H1 (cell line): ENCODE results near the gene TMEM79. TPM values are rescaled to one million over a fixed set of nuclear protein-coding genes. Genes with fewer than 3 reads are reported as not detected.

ENCODE experiments used
- CTCF ChIA-PET: fragments of 300-600 bp; sonication (Branson Sonifier 250); formaldehyde crosslinking; loops from one replicate; lab custom pipeline; 2021; ENCODE audit not compliant: partially characterized antibody; lab: Charles Lee
- POLR2A ChIA-PET: fragments of 300-600 bp; sonication (Branson Sonifier 250); formaldehyde crosslinking; loops from one replicate; lab custom pipeline; 2021; ENCODE audit warnings: inconsistent platforms; ENCODE audit not compliant: partially characterized antibody; lab: Charles Lee
- DNase-seq, 2 experiments: peaks; one replicate each; pipeline versions ENCODE4 v3.0.0 to v3.0.0-alpha.2; 2010 to 2022; ENCODE audit warnings: low spot score in 2 of 2, low read depth in 1 of 2, mixed read lengths in 1 of 2
- FAIRE-seq: peaks from 2 replicates; lab custom pipeline; 2011; peaks lifted over from hg19 to GRCh38; lab: Jason Lieb, UNC
- H2AFZ ChIP-seq: 2 replicates; pipeline ENCODE4 v1.8.1; 2012; ENCODE audit warnings: low read length, inconsistent platforms
- H2AK5ac ChIP-seq: 2 replicates; pipeline ENCODE4 v1.6.1; 2013; ENCODE audit warnings: low read depth, low read length
- H2BK120ac ChIP-seq: replicated peaks from 2 replicates; pipeline ENCODE3; 2013; ENCODE audit warnings: low read depth, low read length, inconsistent platforms
- H2BK12ac ChIP-seq: 2 replicates; pipeline ENCODE4 v1.6.1; 2013; ENCODE audit warnings: low read depth, low read length
- H2BK15ac ChIP-seq: 2 replicates; pipeline ENCODE4 v1.6.1; 2013; ENCODE audit warnings: low read length
- H2BK20ac ChIP-seq: 2 replicates; pipeline ENCODE4 v1.6.1; 2013; ENCODE audit warnings: low read length
- H2BK5ac ChIP-seq: 2 replicates; pipeline ENCODE4 v1.6.1; 2013; ENCODE audit warnings: low read depth, low read length
- H3K14ac ChIP-seq: 2 replicates; pipeline ENCODE4 v1.6.1; 2013; ENCODE audit warnings: inconsistent platforms; ENCODE audit not compliant: insufficient read length
- H3K18ac ChIP-seq: 2 replicates; pipeline ENCODE4 v1.6.1; 2013; ENCODE audit warnings: low read length; ENCODE audit errors: extremely low read depth
- H3K23ac ChIP-seq: 2 replicates; pipeline ENCODE4 v1.6.1; 2013; ENCODE audit warnings: inconsistent platforms; ENCODE audit not compliant: insufficient read length
- H3K23me2 ChIP-seq: 2 replicates; pipeline ENCODE4 v1.6.1; 2013; ENCODE audit warnings: low read depth, low read length
- H3K27ac ChIP-seq: 2 replicates; pipeline ENCODE4 v1.6.1; 2011; ENCODE audit warnings: low read depth, low read length, inconsistent platforms
- H3K27me3 ChIP-seq, 4 experiments: replicated peaks in 1 of 4; 1 replicate in 1 of 4; 2 replicates in 3 of 4; pipeline versions ENCODE4 v1.6.1 to v1.8.1; 2011 to 2013; ENCODE audit warnings: low read length in 3 of 4, mild to moderate bottlenecking in 3 of 4, inconsistent platforms in 2 of 4, mixed read lengths in 2 of 4, moderate library complexity in 1 of 4; ENCODE audit not compliant: control insufficient read depth in 3 of 4, insufficient read depth in 3 of 4; ENCODE audit errors: extremely low read depth in 1 of 4
- H3K36me3 ChIP-seq, 4 experiments: 2 replicates each; pipeline versions ENCODE4 v1.6.1 to v1.8.1; 2011 to 2013; ENCODE audit warnings: mild to moderate bottlenecking in 4 of 4, low read length in 3 of 4, moderate library complexity in 2 of 4, control low read depth in 1 of 4, inconsistent platforms in 1 of 4; ENCODE audit not compliant: insufficient read depth in 4 of 4, control insufficient read depth in 2 of 4
- H3K4ac ChIP-seq: replicated peaks from 2 replicates; pipeline ENCODE3; 2013; ENCODE audit warnings: low read length, low read depth, mixed read lengths, inconsistent platforms; ENCODE audit not compliant: insufficient read length
- H3K4me1 ChIP-seq, 4 experiments: replicated peaks in 1 of 4; 1 replicate in 1 of 4; 2 replicates in 3 of 4; pipeline versions ENCODE4 v1.6.1 to v1.8.1; 2011 to 2013; ENCODE audit warnings: low read length in 3 of 4, inconsistent platforms in 2 of 4, mixed read lengths in 1 of 4; ENCODE audit not compliant: insufficient read depth in 4 of 4, control insufficient read depth in 3 of 4
- H3K4me2 ChIP-seq, 2 experiments: 2 replicates each; pipeline versions ENCODE4 v1.6.1 to v1.8.1; 2011 to 2013; ENCODE audit warnings: low read depth in 2 of 2, low read length in 2 of 2, control low read depth in 1 of 2, inconsistent platforms in 1 of 2, mild to moderate bottlenecking in 1 of 2; ENCODE audit not compliant: insufficient read depth in 1 of 2
- H3K4me3 ChIP-seq, 4 experiments: fragments of 200-600, 300-600 bp in 1 of 4; sonication (generic), shearing (Covaris generic), sonication (Bioruptor Twin) in 1 of 4; 2 replicates each; pipeline versions ENCODE4 v1.5.1 to v1.8.1; 2011 to 2016; ENCODE audit warnings: low read length in 4 of 4, low read depth in 3 of 4, control low read depth in 2 of 4, inconsistent platforms in 2 of 4, mild to moderate bottlenecking in 2 of 4, mixed read lengths in 1 of 4, moderate library complexity in 1 of 4; ENCODE audit not compliant: insufficient read depth in 2 of 4; ENCODE audit errors: extremely low read depth in 1 of 4
- H3K56ac ChIP-seq: replicated peaks from 2 replicates; pipeline ENCODE3; 2013; ENCODE audit warnings: low read depth, mild to moderate bottlenecking, mixed read lengths, low read length, inconsistent platforms; ENCODE audit not compliant: insufficient read length
- H3K79me1 ChIP-seq: 2 replicates; pipeline ENCODE4 v1.6.1; 2013; ENCODE audit warnings: low read depth, low read length, control low read depth
- H3K79me2 ChIP-seq, 2 experiments: 2 replicates each; pipeline versions ENCODE4 v1.6.1 to v1.8.1; 2012 to 2013; ENCODE audit warnings: low read length in 2 of 2, mild to moderate bottlenecking in 2 of 2, inconsistent platforms in 1 of 2; ENCODE audit not compliant: insufficient read depth in 2 of 2, control insufficient read depth in 1 of 2
- H3K9ac ChIP-seq, 4 experiments: replicated peaks in 1 of 4; 1 replicate in 1 of 4; 2 replicates in 3 of 4; pipeline versions ENCODE4 v1.6.1 to v1.8.1; 2011 to 2013; ENCODE audit warnings: low read depth in 3 of 4, low read length in 3 of 4, control low read depth in 2 of 4, mild to moderate bottlenecking in 2 of 4, moderate library complexity in 2 of 4, inconsistent platforms in 1 of 4; ENCODE audit errors: extremely low read depth in 1 of 4
- H3K9me3 ChIP-seq, 2 experiments: 2 replicates each; pipeline versions ENCODE4 v1.6.1 to v1.8.1; 2012 to 2013; ENCODE audit warnings: mild to moderate bottlenecking in 2 of 2, moderate library complexity in 2 of 2, control low read depth in 1 of 2, inconsistent platforms in 1 of 2, low read depth in 1 of 2, low read length in 1 of 2, mixed read lengths in 1 of 2; ENCODE audit not compliant: insufficient read depth in 2 of 2
- H4K20me1 ChIP-seq, 2 experiments: replicated peaks in 1 of 2; 2 replicates each; pipeline versions ENCODE3 to v1.8.1; 2011 to 2013; ENCODE audit warnings: inconsistent platforms in 2 of 2, low read length in 2 of 2, mild to moderate bottlenecking in 1 of 2; ENCODE audit not compliant: insufficient read depth in 2 of 2, control insufficient read depth in 1 of 2
- H4K5ac ChIP-seq: 2 replicates; pipeline ENCODE4 v1.6.1; 2013; ENCODE audit warnings: low read length, low read depth, mixed read lengths, inconsistent platforms; ENCODE audit not compliant: insufficient read length
- H4K8ac ChIP-seq: 2 replicates; pipeline ENCODE4 v1.8.0; 2013; ENCODE audit warnings: mild to moderate bottlenecking, moderate library complexity, low read length, inconsistent platforms; ENCODE audit not compliant: insufficient read depth; ENCODE audit errors: extremely low read depth
- H4K91ac ChIP-seq: replicated peaks from 2 replicates; pipeline ENCODE3; 2013; ENCODE audit warnings: low read length, mixed read lengths, inconsistent platforms; ENCODE audit not compliant: insufficient read length
- CHD1 ChIP-seq: IDR thresholded peaks from 2 replicates; pipeline ENCODE4 v1.6.1; 2012; ENCODE audit warnings: low read depth, low read length, improper control_type of control experiment
- EP300 ChIP-seq, 2 experiments: IDR thresholded peaks; 1 replicate in 1 of 2; 2 replicates in 1 of 2; pipeline ENCODE4 v1.6.1; 2011 to 2012; ENCODE audit warnings: low read depth in 2 of 2, low read length in 2 of 2, mild to moderate bottlenecking in 2 of 2, borderline replicate concordance in 1 of 2, inconsistent platforms in 1 of 2, moderate library complexity in 1 of 2
- GTF2F1 ChIP-seq: IDR thresholded peaks from 2 replicates; pipeline ENCODE4 v1.6.1; 2012; ENCODE audit warnings: low read depth, low read length, improper control_type of control experiment, borderline replicate concordance
- JUN ChIP-seq: IDR thresholded peaks from 2 replicates; pipeline ENCODE4 v1.6.1; 2011; ENCODE audit warnings: low read depth, mild to moderate bottlenecking, improper control_type of control experiment, low read length
- JUND ChIP-seq: IDR thresholded peaks from 2 replicates; pipeline ENCODE4 v1.6.1; 2011; ENCODE audit warnings: mild to moderate bottlenecking, improper control_type of control experiment, low read length
- MAFK ChIP-seq: IDR thresholded peaks from 2 replicates; pipeline ENCODE4 v1.6.1; 2012; ENCODE audit warnings: low read depth, mild to moderate bottlenecking, improper control_type of control experiment, low read length
- SIN3A ChIP-seq, 2 experiments: IDR thresholded peaks in 1 of 2; conservative IDR thresholded peaks in 1 of 2; 2 replicates each; pipeline ENCODE4 v1.6.1; 2011 to 2012; ENCODE audit warnings: low read length in 2 of 2, improper control_type of control experiment in 1 of 2, low read depth in 1 of 2, mild to moderate bottlenecking in 1 of 2
- TAF1 ChIP-seq: IDR thresholded peaks from 2 replicates; pipeline ENCODE4 v1.6.1; 2011; ENCODE audit warnings: mild to moderate bottlenecking, low read depth, low read length
- TCF12 ChIP-seq: IDR thresholded peaks from 2 replicates; pipeline ENCODE4 v1.6.1; 2011; ENCODE audit warnings: low read depth, mild to moderate bottlenecking, low read length
- WGBS, 2 experiments: shearing (Covaris generic) in 1 of 2; methylation state at CpG; one replicate each; pipeline versions ENCODE4 v1.1.6 to v1.1.7; 2013 to 2015; ENCODE audit warnings: low lambda C conversion rate in 2 of 2, mixed read lengths in 2 of 2, inconsistent platforms in 1 of 2, low coverage in 1 of 2, missing lambda C conversion rate in 1 of 2; ENCODE audit not compliant: insufficient replicate concordance in 2 of 2, insufficient coverage in 1 of 2, insufficient read length in 1 of 2; ENCODE audit errors: extremely low coverage in 1 of 2, missing lambda C conversion rate in 1 of 2; 5-methylcytosine and 5-hydroxymethylcytosine counted together
- polyA plus RNA-seq, 7 experiments: library from polyadenylated mRNA; depleted of rRNA in 3 of 7; stranded (reverse) in 5 of 7; unstranded in 2 of 7; fragments of >200 nt in 5 of 7; fragments of 200-250 nt in 2 of 7; gene quantifications; 1 replicate in 5 of 7; 2 replicates in 1 of 7; 4 replicates in 1 of 7; pipeline versions ENCODE4 v1.2.1 to v1.2.3, GENCODE V29; 2011 to 2013; ENCODE audit warnings: missing spikeins in 2 of 7, mixed read lengths in 2 of 7
- total RNA-seq: library from RNA; stranded (reverse); fragmentation: NEBNext Ultra II Directional; extraction: Animal tissue kit (Norgen Biotek cat#: 25700); gene quantifications from 2 replicates; pipeline ENCODE4 v1.2.1, GENCODE V29; 2021

Gene TMEM79
- total and polyA plus RNA-seq, 2 of the 8 experiments (the other 6 are each of a cell fraction or from before 2014, with no cell fraction given), result 2.1 to 2.3 TPM

DNA sequence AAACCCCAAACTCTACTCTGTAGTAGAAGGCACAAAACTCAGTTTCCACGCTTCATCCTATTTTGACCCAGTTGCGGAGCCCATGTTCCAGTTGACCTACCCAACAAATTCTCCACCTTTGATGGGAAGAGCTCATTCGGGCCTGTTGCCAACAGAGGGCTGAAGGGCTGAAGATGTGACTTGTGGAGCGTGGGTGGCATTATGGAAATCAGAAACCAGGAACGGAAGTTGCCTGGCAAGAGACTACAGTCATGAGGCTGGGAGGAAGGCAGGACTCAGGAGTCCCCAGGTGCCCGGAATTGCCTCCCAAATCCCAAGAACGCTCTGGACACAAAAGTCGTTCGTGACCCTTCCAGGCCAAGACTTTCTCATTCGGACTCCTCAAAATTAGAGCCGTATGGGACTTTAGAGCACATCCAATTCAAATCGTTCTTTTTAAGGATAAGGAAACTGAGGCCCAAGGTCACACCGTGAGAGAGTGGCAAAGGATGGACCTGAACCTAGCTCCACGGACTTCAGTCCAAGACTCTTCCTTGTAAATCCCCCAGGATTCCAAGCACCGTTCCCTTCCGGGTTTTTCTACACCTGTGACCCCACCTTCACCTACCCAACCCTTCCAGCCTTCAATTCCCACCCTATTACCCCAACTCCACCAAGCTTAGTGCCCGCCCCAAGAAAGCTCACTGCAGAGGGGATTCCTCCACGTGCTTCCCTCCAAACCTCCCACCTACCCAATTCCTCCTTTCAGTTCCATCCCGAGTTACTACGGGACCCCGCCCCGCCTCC is 2.2 kb upstream of the TMEM79 start:
- Histone ChIP-seq H2BK20ac (no peak overlapping the region), H3K23ac (no peak overlapping the region), H4K8ac (peak overlapping the region; percentile 19; the same call in 1 of the 2 replicates), H3K4ac (no peak overlapping the region), H4K20me1 (peaks cover 3 to 19% of the 10 kb centered on the region in 2 experiments), H3K79me2 (peaks cover 23 to 37% of the 10 kb centered on the region in 2 experiments), H3K27me3 (no peaks in the 10 kb centered on the region), H3K56ac (peak overlapping the region; percentile 85), H3K9me3 (no peaks in the 10 kb centered on the region), H2AFZ (no peak overlapping the region), H3K4me3 (peak overlapping the region; percentile 74 to 93 (median 85)), H2AK5ac (no peak overlapping the region), H3K18ac (no peak overlapping the region), H2BK15ac (no peak overlapping the region), H3K4me1 (peaks cover 0 to 10% (median 3%) of the 10 kb centered on the region in 4 experiments; a peak in 2 of 7 replicates), H2BK5ac (peak overlapping the region; percentile 93; the same call in 1 of the 2 replicates), H4K5ac (peak overlapping the region; percentile 65), H2BK12ac (no peak overlapping the region), H3K9ac (peak overlapping the region; percentile 91 to 97 (median 94)), H3K4me2 (peak overlapping the region; percentile 91 to 92), H3K36me3 (peaks cover 14 to 26% (median 23%) of the 10 kb centered on the region in 4 experiments; a peak in 7 of 8 replicates), H3K23me2 (peaks cover 13% of the 10 kb centered on the region), H4K91ac (peak overlapping the region; percentile 10), H2BK120ac (no peak overlapping the region), H3K27ac (peak overlapping the region; percentile 90), H3K14ac (no peak overlapping the region), H3K79me1 (peaks cover 10% of the 10 kb centered on the region)
- ChIA-PET CTCF (interaction anchor here (0.6 to 5.3 kb wide), 15 partner anchors 11 to 164 kb away, joined by 3 to 25 read pairs (median 4); no protein-coding TSS in a partner anchor), POLR2A (interaction anchor here (0.6 to 17.4 kb wide), 30 partner anchors 9 to 369 kb away, joined by 3 to 221 read pairs (median 4); partner anchors contain the start of genes BGLAP, CCT3, GLMP and PAQR6)
- FAIRE-seq (no peak), DNase-seq (no peak)
- WGBS, 2 experiments, result 16% methylated on average over 17 of the region's 22 CpGs; no CpG with 5 or more reads in 1 of the 2 experiments
- TF ChIP-seq SIN3A (conservative IDR thresholded peaks at IDR 0.05 in 1 of 2, IDR thresholded peaks at IDR 0.05 in 1 of 2; ENCODE audit: low read depth in 1 of 2, low read length in 2 of 2) (peak in 1 of 2 experiments; percentile 8; a peak in 2 of 4 replicates), CHD1 (no peak), TCF12 (no peak), MAFK (no peak), JUN (no peak), TAF1 (no peak), EP300 (IDR thresholded peaks at IDR 0.05; ENCODE audit: borderline replicate concordance in 1 of 2, low read depth in 2 of 2, low read length in 2 of 2) (no peak), GTF2F1 (no peak), JUND (no peak)
